COLO668 (cell line): ENCODE measurements around the gene MACC1.
"Not testable (repeated sequence)": the region's sequence is repeated elsewhere in the genome, so short reads cannot be mapped to it uniquely, and the experiment has no call there.

Experiments used
- DNase-seq: peaks from one replicate; lab custom pipeline; 2025; ENCODE audit not compliant: unreplicated experiment; lab: John Stamatoyannopoulos, UW

The MACC1 gene

GRCh38 chr7:20208651-20209307 lies 8.4 kb downstream of the MACC1 start:
- no peak for DNase-seq

- not testable (repeated sequence) for DNase-seq
Measured at GRCh38 chr7:20207811-20208210, 9.4 kb downstream of the MACC1 start.

DNA sequence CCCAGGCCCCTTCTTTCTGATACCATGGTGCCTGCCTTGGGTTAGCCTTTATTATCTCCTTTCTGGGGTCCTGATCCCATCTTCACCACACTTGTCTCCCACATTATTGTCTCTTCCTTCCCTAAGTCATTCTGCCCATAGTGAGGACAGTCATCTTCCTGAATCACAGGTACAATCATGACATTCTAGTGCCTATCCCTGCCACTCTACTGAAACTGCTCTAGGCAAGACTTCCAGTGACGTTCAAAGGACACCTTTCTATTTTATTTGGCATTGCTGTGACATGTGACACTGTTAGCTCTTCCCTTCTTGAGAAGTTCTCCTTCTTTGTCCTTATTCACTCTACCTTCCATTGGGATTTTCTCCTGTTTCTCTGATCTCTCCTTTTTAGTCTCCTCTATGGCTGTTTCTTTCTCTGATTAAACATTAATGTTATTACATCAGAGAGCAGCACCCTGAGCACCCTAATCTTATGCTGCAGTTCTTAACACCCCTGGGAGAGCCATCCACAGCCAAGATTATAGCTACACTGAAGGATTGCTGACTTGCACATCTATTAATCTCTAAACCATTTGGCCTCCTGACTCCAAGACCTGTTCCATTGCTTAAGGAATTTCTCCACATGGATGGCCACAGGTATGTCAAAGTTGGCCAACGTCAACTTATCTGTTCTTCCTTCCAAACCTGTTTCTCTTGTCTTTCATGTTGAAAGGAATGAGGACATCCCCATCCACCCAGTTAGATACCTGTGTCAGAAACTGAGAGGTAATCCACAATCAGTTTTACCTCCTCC lies 10.9 kb downstream of the MACC1 start:
- DNase-seq = no peak

- DNase-seq = no peak
Measured at GRCh38 chr7:20203316-20203715, 13.9 kb downstream of the MACC1 start.

DNA sequence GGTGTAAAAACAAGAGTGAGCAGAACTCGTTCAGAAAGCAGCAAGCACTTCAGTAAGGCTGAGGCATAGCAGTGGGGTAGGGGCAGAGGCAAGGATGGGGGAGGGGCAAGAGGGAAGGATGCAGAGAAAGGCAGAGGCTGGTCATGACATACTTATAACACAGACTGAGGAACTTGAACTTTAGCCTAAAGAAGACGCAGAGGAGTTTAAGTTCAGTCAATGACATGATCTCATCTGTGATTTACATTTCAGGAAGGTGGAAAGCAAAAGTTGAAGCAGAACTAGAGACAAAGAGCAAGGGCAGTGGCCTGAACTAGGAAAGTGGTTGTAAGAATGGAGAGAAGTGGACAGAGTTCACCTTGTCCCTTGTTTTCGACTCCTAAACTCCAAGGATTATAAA lies 15.8 kb downstream of the MACC1 start:
- DNase-seq = no peak

DNA sequence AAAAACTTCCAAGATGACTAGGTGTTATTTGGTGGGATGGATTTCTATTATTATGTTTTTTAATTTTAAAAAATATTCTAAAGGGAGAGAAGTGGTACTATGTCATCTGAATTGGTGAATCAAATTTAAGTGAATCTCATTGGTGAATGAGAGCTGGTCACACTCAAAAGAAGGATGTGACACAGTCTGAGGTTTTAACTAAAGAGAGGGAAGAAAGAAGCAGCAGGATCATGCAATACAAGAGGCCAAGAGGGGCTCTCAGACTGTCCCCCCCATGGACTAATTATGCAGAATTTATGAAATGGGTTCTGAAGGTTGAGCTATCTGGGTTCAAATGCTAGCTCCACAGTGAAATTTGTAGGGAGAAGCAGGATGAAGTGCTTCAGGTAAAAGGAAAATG lies 16.2 kb downstream of the MACC1 start:
- no peak for DNase-seq

DNA sequence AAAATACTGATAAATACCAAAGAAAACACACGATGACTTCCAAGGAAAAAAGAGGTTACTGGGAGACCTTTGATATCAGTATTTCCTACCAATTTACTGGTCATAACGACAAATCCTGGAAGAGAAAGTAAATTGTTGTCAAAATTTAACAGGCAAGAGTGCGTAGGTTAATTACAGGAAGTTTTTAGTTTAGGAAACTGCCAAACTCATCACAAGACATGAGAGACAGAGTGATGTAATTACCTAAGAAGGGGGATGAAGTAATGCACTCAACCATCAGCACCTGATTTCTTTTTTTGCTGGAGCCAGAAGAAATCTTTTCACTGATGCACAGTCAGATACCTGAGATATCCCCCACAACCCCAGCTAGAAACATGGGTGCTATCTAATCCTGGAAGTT lies 16.8 kb downstream of the MACC1 start:
- DNase-seq = no peak

- DNase-seq = peak; percentile 50
Measured at GRCh38 chr7:20199015-20199737, 18.0 kb downstream of the MACC1 start.

- DNase-seq = no peak
Measured at GRCh38 chr7:20198260-20198659, 18.9 kb downstream of the MACC1 start.

- no peak for DNase-seq
Measured at GRCh38 chr7:20197837-20198236, 19.3 kb downstream of the MACC1 start.

GRCh38 chr7:20197125-20197748 lies 19.9 kb downstream of the MACC1 start:
- no peak for DNase-seq

DNA sequence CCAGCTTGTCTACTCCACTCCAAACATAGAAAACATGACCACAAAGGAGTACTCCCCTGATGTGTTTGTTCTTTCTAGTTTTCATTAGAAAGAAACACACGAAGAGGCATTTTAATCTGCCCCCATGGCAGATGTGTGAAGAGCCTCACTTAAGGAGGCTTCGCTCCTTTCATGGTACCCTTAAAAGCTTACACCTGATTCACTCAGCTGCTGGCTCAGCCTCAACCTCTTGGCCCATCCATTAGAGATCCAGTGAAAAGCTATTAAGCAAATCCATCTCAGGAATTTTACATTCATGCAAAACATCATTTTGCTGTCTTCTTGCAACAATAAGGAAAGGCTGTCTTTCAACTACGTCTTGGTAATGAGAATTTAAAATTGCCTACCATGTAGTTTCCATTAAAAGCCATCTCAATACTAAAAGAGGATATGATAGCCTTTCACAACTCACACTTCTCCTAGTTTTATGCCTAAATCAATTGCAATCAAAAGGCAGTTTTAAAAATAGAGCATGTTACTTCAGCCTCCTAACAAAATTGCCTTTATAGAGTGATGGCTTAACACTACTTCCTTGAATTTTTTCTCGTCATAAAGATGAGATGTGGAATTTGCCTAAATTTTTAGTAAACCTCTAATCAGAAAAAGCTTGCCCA lies 22.7 kb downstream of the MACC1 start:
- no peak for DNase-seq

DNA sequence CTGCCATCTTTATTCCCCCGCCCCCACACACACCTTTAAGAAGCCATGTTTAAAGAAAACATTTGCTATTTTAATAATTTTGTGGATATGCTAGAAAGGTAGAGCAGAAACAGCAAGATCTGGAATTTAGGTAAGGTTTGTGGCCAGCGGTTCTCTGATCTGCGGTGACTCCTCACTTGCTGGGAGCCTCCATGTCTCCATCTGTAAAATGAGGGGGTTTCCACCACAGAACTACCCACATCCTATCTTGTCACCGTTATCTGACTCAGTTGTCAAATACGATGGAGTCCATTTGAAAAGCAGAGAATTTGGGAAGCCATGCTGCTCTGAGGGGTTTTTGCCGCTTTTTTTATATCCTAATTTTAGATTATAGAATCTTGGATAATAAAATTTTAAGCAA lies 23.3 kb downstream of the MACC1 start:
- DNase-seq = no peak

- DNase-seq = no peak
Measured at GRCh38 chr7:20193242-20193777, 23.9 kb downstream of the MACC1 start.

- no peak for DNase-seq
Measured at GRCh38 chr7:20191391-20191869, 25.8 kb downstream of the MACC1 start.

DNA sequence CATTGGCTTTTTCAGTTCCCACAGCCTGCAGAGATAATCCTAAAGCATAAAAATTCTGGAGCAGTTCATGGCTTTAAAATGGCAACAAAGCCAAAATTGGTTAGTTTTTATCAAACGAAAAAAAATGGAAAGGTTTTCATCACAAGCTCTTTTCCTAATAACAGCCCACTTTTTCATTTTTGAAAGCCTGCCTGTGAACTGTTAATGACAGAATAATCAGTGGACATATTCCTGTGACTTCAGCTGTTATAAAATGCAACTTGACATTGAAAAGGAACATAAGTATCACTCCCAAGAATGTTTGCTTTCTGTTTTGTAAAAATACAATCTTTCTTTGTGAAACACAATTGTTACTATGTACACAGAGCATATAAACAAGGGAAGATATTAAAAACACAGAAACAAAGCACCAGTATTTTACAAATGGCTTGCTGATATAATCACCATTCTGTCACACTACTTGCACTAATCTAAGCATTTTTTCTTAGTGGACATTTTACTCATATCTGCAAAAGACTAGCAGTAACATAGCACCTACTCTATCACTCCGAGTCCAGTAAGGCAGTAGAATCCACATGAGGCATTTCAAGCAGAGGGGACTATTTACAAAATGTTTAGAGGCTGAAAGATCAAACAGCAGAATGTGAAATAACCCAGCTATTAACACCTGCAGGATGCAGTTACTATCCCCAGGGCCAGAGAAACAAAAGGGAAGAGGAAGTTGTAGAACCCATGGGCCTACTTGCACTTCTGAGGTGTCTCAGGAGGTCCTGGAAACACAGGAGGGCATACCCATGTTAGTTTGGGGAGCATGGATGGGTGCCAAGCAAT lies 26.4 kb downstream of the MACC1 start:
- peak; percentile 47 for DNase-seq

- no peak for DNase-seq
Measured at GRCh38 chr7:20189852-20190251, 27.3 kb downstream of the MACC1 start.

- DNase-seq = no peak
Measured at GRCh38 chr7:20188567-20188966, 28.6 kb downstream of the MACC1 start.

- DNase-seq = not testable (repeated sequence)
Measured at GRCh38 chr7:20187850-20188249, 29.3 kb downstream of the MACC1 start.

- DNase-seq = no peak
Measured at GRCh38 chr7:20185988-20186387, 31.2 kb downstream of the MACC1 start.
